Activated CD4-positive, alpha-beta T cell treated with anti-CD3 and anti-CD28 coated beads for 4 hours (primary cell): ENCODE results near the gene FOXD4L3.
"Not testable (repeated sequence)": the region's sequence is repeated elsewhere in the genome, so short reads cannot be mapped to it uniquely, and the experiment has no call there.

Experiments used
- DNase-seq, 2 donors: peaks; one replicate each; pipeline ENCODE4 v3.0.0-alpha.2; 2020

Gene FOXD4L3

DNA sequence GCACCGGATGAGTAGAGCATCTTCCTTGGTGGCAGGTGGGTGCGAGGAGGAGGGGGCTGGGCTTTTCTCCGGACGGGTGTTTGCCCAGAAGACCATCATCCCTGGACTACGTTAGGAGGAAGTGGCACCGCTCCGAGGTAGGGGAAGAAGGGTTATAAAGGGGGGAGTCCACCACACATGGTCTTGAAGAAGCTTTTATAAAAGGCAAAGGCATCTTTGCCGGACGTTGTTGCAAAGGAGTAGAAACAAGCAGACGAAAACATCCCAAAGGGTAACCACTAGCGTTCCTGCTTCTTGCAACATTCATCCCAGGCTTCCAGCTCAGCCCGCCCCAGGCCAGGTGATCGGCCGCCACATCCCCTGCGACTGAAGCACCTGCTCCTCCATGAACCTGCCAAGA, at the start of gene FOXD4L3:
TSS of gene FOXD4L3 (plus strand) at position 301 of the 400 bp plus-strand sequence. CDS start at position 386, 85 bp downstream.
- DNase-seq, result not testable (repeated sequence)

GRCh38 chr9:68281041-68281440, 21.6 kb upstream of the FOXD4L3 start:
- DNase-seq, result not testable (repeated sequence)

DNA sequence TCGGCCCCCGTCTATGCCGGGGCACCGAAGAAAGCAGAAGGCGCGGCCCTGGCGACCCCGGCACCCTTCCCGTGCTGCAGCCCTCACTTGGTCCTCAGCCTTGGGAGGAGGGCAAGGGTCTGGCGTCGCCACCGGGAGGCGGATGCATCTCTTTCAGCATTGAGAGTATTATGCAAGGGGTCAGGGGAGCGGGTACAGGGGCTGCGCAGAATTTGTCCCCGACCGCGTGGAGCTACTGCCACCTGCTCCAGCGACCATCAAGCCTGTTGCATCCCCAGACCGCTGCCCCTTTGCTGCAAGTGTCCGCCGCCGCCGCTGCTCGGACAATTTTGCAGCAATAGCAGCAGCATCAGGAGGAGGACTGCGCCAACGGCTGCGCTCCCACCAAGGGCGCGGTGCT, 1.1 kb downstream of the FOXD4L3 start:
- not testable (repeated sequence) for DNase-seq

- DNase-seq, result not testable (repeated sequence)
Measured at GRCh38 chr9:68304212-68304611, 1.5 kb downstream of the FOXD4L3 start.

- not testable (repeated sequence) for DNase-seq
Measured at GRCh38 chr9:68304777-68305176, 2.1 kb downstream of the FOXD4L3 start.

DNA sequence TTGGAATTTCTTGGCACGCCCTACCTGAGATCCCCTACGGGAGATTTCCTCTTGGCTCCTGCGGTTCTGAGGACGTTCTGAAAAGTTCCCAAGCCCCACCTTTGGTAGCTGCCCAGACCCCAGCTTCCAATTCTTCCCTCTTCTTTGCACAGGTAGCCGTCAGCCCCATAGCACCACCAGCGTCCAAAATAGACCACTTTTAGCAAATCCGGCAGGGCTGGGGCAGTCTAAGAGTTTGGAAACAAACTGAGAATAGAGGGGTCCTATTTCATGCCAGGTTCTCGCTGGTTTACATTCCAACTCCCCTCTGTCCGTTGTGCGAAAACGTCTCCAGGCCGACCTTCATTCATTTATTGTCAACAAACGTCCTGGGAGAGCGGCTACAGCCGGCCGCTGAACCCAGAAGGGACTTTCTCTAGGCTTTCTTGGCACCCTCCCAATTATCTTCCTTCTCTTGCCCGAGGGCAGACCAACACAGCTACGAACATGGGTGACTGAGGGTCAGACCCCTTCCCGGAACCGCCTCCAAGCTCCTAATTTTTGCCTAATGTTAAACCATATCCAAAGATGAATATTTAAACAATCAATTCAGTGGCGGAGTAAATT, 3.1 kb downstream of the FOXD4L3 start:
- DNase-seq, result not testable (repeated sequence)

GRCh38 chr9:68306391-68306964, 3.8 kb downstream of the FOXD4L3 start:
- not testable (repeated sequence) for DNase-seq

DNA sequence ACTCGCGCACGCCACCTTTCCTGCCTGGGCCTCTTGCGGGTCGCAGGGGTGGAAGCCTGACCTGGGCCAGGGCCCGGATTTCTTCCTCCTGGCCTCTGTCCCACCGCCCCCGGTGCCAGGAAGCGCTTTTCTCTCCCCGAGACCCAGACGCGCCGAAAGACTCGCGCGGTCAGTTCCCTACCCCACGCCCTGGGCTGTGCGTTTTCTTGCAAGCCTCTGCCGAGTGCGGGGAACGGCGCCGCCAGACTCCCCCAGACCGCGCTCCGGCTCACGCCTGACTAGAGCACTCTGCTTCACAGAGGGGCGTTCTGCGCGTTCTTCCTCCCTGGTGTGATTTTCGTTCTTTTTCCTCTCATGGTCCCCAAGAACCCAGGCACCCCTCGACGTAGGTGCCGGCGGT, 4.5 kb downstream of the FOXD4L3 start:
- DNase-seq, result not testable (repeated sequence)

GRCh38 chr9:68307654-68308053, 5.0 kb downstream of the FOXD4L3 start:
- DNase-seq, result not testable (repeated sequence)

- DNase-seq, result not testable (repeated sequence)
Measured at GRCh38 chr9:68311208-68311607, 8.5 kb downstream of the FOXD4L3 start.

DNA sequence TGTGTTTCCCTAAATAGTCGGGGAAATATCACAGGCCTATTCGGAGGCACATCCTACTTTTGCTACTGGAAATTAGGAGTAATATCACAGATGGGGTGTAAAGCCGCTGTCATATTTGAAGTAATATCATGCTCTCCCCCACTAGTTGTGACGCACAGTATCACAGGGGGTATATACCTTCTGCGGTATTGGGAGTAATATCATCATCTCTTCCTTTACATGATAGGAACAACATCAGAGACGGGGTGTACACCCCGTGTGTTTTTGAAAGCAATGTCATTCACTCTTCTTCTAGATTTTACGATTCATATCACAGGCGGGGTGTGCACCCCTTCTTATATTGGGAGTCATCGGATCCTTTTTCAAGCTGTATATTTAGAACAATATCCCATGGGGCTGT, 15.5 kb downstream of the FOXD4L3 start:
- DNase-seq, result not testable (repeated sequence)

DNA sequence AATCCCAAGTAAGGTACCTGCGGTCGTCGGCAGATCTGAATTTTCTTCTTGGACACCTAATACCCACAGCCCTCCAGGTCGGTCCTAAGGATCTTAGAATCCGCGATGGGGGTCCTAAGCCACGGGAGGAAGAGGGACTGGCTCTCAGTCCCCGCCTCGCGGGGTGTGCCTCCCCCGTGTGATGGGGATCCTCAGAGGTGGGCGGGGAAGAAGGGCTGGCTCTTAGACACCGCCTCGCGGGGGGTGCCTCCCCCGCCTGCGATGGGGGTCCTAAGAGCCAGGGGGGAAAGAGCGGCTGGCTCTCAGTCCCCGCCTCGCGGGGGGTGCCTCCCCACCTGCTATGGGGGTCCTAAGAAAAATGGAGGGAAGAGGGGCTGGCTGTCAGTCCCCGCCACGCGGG, 21.1 kb downstream of the FOXD4L3 start:
- not testable (repeated sequence) for DNase-seq

- not testable (repeated sequence) for DNase-seq
Measured at GRCh38 chr9:68324518-68324917, 21.9 kb downstream of the FOXD4L3 start.

- DNase-seq, result not testable (repeated sequence)
Measured at GRCh38 chr9:68329106-68329505, 26.4 kb downstream of the FOXD4L3 start.

- not testable (repeated sequence) for DNase-seq
Measured at GRCh38 chr9:68330531-68331173, 28.0 kb downstream of the FOXD4L3 start.

DNA sequence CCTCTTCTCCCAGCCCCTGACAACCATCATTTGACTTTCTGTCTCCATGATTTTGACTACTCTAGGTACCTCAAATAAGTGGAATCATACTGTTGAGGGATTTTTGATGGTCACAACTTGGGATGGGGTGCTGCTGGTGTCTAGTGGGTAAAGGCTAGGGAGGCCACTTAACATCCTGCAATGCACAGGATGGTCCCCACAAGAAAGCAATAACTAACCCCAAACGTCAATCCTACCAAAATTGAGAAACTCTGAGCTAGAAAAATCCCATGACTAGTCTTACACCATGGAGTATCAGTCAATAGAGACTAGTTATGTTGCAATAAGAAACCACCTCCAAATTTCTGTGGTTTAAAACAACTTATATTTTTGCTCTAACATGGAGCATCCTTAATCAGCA, 29.5 kb downstream of the FOXD4L3 start:
- DNase-seq, result not testable (repeated sequence)

GRCh38 chr9:68335935-68336334, 33.3 kb downstream of the FOXD4L3 start:
- DNase-seq, result not testable (repeated sequence)

- not testable (repeated sequence) for DNase-seq
Measured at GRCh38 chr9:68336639-68337339, 34.1 kb downstream of the FOXD4L3 start.

GRCh38 chr9:68338000-68338399, 35.3 kb downstream of the FOXD4L3 start:
- not testable (repeated sequence) for DNase-seq

DNA sequence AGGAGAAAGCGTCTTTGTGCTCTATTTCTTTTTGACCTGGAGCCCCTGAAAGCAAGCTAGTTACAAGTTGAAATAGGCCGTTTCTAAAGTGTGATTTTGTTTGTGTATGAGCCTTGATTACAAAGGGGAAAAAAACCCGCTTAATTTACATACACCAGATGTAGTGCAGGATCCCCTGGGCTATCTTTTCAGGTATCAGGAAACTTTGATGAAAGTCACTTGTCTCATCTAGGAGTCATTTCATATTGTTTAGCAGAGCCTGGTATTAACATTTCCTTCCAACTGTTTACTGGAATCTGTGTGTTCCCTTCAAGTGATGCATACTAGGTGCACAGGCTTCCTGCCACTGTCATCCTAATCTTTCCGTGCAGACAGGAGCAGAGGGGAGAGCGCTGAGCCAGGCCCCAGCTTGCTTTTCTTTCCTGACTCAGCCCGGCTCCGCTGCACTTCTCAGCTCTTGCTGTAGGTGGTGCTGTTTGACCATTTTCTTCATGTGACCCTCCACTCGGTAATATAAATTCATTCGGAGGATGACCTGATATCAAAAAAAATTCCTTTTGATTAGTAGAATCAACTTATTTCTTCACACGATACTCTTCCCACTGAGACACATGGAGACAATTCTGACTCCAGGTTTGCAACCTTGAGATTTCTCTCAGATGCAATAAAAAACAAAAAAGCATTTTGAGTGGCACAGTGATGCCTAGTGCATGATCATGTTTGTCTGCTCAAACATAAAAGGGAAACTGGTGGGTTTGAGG, 39.8 kb downstream of the FOXD4L3 start:
- DNase-seq, result not testable (repeated sequence)

GRCh38 chr9:68343242-68343641, 40.6 kb downstream of the FOXD4L3 start:
- DNase-seq, result not testable (repeated sequence)

GRCh38 chr9:68343992-68344391, 41.3 kb downstream of the FOXD4L3 start:
- DNase-seq, result not testable (repeated sequence)

GRCh38 chr9:68351689-68352088, 49.0 kb downstream of the FOXD4L3 start:
- DNase-seq, result not testable (repeated sequence)
